ENCODE results near the gene CFAP57. TPM values are rescaled to one million over a fixed set of nuclear protein-coding genes. Genes with fewer than 3 reads are reported as not detected.

Gene CFAP57
- total and polyA plus RNA-seq, 2 of the 8 experiments (the other 6 are each of a cell fraction or from before 2014, with no cell fraction given) = 0.20 to 0.80 TPM

- TF ChIP-seq TCF12 (IDR thresholded peaks at IDR 0.05; ENCODE audit: low read depth, low read length) = no peak
- TF ChIP-seq CTBP2 (IDR thresholded peaks at IDR 0.05; ENCODE audit: borderline replicate concordance, insufficient read depth, insufficient read length, low read length) = no peak
- no peak for TF ChIP-seq NANOG (IDR thresholded peaks at IDR 0.05; ENCODE audit: insufficient read depth, low read depth, low read length, poor library complexity, severe bottlenecking)
- TF ChIP-seq HDAC2 (IDR thresholded peaks at IDR 0.05; ENCODE audit: borderline replicate concordance in 1 of 2, low read depth in 2 of 2, low read length in 2 of 2) = no peak
- TF ChIP-seq CBX8 (IDR thresholded peaks at IDR 0.05; ENCODE audit: borderline replicate concordance, low read depth, low read length) = no peak
Observed at GRCh38 chr1:43302201-43302600, 130.1 kb downstream of the CFAP57 start (continued).

All from H1 (cell line).